ENCODE measurements around the gene CEPT1. TPM values are rescaled to one million over a fixed set of nuclear protein-coding genes. Genes with fewer than 3 reads are reported as not detected.
A peak's percentile ranks its signal among the peaks of the same experiment; 100 is the strongest.

Gene CEPT1
- polyA plus RNA-seq, 3 donors: 20.8 to 44.3 (median 26.9) TPM

- H3K27ac Mint-ChIP-seq: peak overlapping the region; percentile 83 to 92 (median 86)
- Histone ChIP-seq H3K9ac (ENCODE audit: insufficient read depth, low read length, poor library complexity, severe bottlenecking) (no peak overlapping the region), H3K27ac (ENCODE audit: low read depth in 1 of 2, low read length in 2 of 2) (peak overlapping the region; percentile 15 to 63), H3K79me2 (ENCODE audit: insufficient read depth, low read length) (no peaks in the 10 kb centered on the region), H3K4me2 (replicated peaks; ENCODE audit: extremely low read depth, low read length, poor library complexity, severe bottlenecking) (peak overlapping the region; percentile 48), H3K4me3 (replicated peaks in 1 of 3; ENCODE audit: low read depth in 2 of 3, low read length in 3 of 3) (peak overlapping the region in 1 of 3 experiments; percentile 24), H2AFZ (ENCODE audit: insufficient read depth, low read depth, low read length, poor library complexity, severe bottlenecking) (no peak overlapping the region), H3K9me3 (replicated peaks in 1 of 2; ENCODE audit: control insufficient read depth in 1 of 2, insufficient read depth in 1 of 2, low read length in 2 of 2) (no peaks in the 10 kb centered on the region), H3K36me3 (replicated peaks in 1 of 2; ENCODE audit: control insufficient read depth in 1 of 2, insufficient read depth in 2 of 2, low read length in 2 of 2) (no peaks in the 10 kb centered on the region), H3K27me3 (ENCODE audit: control insufficient read depth in 2 of 2, insufficient read depth in 2 of 2, low read length in 2 of 2) (no peaks in the 10 kb centered on the region), H4K20me1 (ENCODE audit: insufficient read depth, low read length) (no peaks in the 10 kb centered on the region), H3K4me1 (ENCODE audit: control insufficient read depth in 1 of 2, insufficient read depth in 2 of 2, low read length in 2 of 2) (peaks cover 58 to 60% of the 10 kb centered on the region in 2 donors)
- TF ChIP-seq CTCF (IDR thresholded peaks at IDR 0.05): no peak
- intact Hi-C loops (cut with micrococcal nuclease): no loop called here
- DNase-seq: peak in 1 of 3 donors; percentile 35
- WGBS (ENCODE audit: insufficient coverage): 100% methylated on average over 1 of the region's 5 CpGs
- peak overlapping the region; percentile 60 to 76 for H3K4me3 Mint-ChIP-seq
- no peaks in the 10 kb centered on the region for H3K27me3 Mint-ChIP-seq (ENCODE audit: low read depth in 3 of 3)
- H3K4me1 Mint-ChIP-seq: peaks cover 59% of the 10 kb centered on the region
- H3K9me3 Mint-ChIP-seq: no peaks in the 10 kb centered on the region
- peaks cover 0 to 2% of the 10 kb centered on the region in 2 donors for H3K36me3 Mint-ChIP-seq
These were observed 72.8 kb downstream of the CEPT1 start for GRCh38 chr1:111212634-111213335.

DNA sequence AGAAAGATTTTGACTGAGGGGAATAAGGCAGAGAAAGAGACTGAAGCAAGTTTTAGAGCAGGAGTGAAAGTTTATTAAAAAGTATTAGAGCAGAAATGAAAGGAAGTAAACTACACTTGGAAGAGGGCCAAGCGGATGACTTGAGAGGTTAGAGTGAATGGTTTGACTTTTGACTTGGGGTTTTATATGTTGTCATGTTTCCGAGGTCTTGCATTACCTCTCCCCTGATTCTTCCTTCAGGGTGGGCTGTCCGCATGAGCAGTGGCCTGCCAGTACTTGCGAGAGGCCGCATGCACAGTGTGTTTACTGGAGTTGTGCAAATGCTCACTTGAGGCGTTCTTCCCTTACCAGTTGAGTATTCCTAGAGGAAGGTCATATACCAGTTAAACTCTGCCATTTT lies 73.4 kb downstream of the CEPT1 start:
- intact Hi-C loops (cut with micrococcal nuclease): no loop called here
- WGBS (ENCODE audit: insufficient coverage): 20% methylated on average over 1 of the region's 6 CpGs
- peak overlapping the region; percentile 48 for H3K4me2 ChIP-seq (replicated peaks; ENCODE audit: extremely low read depth, low read length, poor library complexity, severe bottlenecking)

More for the DNA sequence above, 73.4 kb downstream of the CEPT1 start:
- H3K4me3 Mint-ChIP-seq: peak overlapping the region; percentile 60 to 76
- Histone ChIP-seq H3K9ac (ENCODE audit: insufficient read depth, low read length, poor library complexity, severe bottlenecking) (no peak overlapping the region), H2AFZ (ENCODE audit: insufficient read depth, low read depth, low read length, poor library complexity, severe bottlenecking) (no peak overlapping the region), H3K79me2 (ENCODE audit: insufficient read depth, low read length) (no peaks in the 10 kb centered on the region), H3K4me1 (ENCODE audit: control insufficient read depth in 1 of 2, insufficient read depth in 2 of 2, low read length in 2 of 2) (peaks cover 58 to 64% of the 10 kb centered on the region in 2 donors), H4K20me1 (ENCODE audit: insufficient read depth, low read length) (no peaks in the 10 kb centered on the region), H3K4me3 (replicated peaks in 1 of 3; ENCODE audit: low read depth in 2 of 3, low read length in 3 of 3) (peak overlapping the region in 1 of 3 experiments; percentile 24), H3K9me3 (replicated peaks in 1 of 2; ENCODE audit: control insufficient read depth in 1 of 2, insufficient read depth in 1 of 2, low read length in 2 of 2) (no peaks in the 10 kb centered on the region), H3K27me3 (ENCODE audit: control insufficient read depth in 2 of 2, insufficient read depth in 2 of 2, low read length in 2 of 2) (no peaks in the 10 kb centered on the region), H3K27ac (ENCODE audit: low read depth in 1 of 2, low read length in 2 of 2) (peak overlapping the region; percentile 15 to 63), H3K36me3 (replicated peaks in 1 of 2; ENCODE audit: control insufficient read depth in 1 of 2, insufficient read depth in 2 of 2, low read length in 2 of 2) (no peaks in the 10 kb centered on the region)
- no peak for TF ChIP-seq CTCF (IDR thresholded peaks at IDR 0.05)
- peak in 2 of 3 donors; percentile 33 to 44 for DNase-seq
- H3K27ac Mint-ChIP-seq: peak overlapping the region; percentile 83 to 92 (median 86)
- H3K4me1 Mint-ChIP-seq: peaks cover 62% of the 10 kb centered on the region
- no peaks in the 10 kb centered on the region for H3K9me3 Mint-ChIP-seq
- no peaks in the 10 kb centered on the region for H3K27me3 Mint-ChIP-seq (ENCODE audit: low read depth in 3 of 3)
- H3K36me3 Mint-ChIP-seq: peaks cover 0 to under 1% of the 10 kb centered on the region in 2 donors

Data from CD14-positive monocyte (primary cell).